Activated B cell treated with CpG ODN at 0.5 μM for 24 hours (primary cell): ENCODE results near the gene RMI2. TPM values are rescaled to one million over a fixed set of nuclear protein-coding genes. Genes with fewer than 3 reads are reported as not detected.

Experiments
- ATAC-seq: fragments of 200-7000 bp; cut with Tn5 transposase; one replicate; pipeline ENCODE4 v1.10.0; 2021; ENCODE audit warnings: low read depth, mild to moderate bottlenecking, moderate library complexity
- CTCF ChIA-PET: fragments of 350-600 bp; sonication (Branson Sonifier 250); formaldehyde crosslinking; loops from one replicate; lab custom pipeline; 2021; ENCODE audit warnings: antibody characterized with exemption; lab: Charles Lee
- POLR2A ChIA-PET: fragments of 350-600 bp; sonication (Branson Sonifier 250); formaldehyde crosslinking; loops from one replicate; lab custom pipeline; 2021; ENCODE audit warnings: antibody characterized with exemption; lab: Charles Lee
- DNase-seq: peaks from one replicate; pipeline ENCODE4 v3.0.0; 2022
- H3K27ac Mint-ChIP-seq: one replicate; pipeline ENCODE4 v1.8.0; 2020; ENCODE audit warnings: mixed read lengths
- H3K27me3 Mint-ChIP-seq: one replicate; pipeline ENCODE4 v1.8.0; 2021; ENCODE audit warnings: mixed read lengths
- H3K36me3 Mint-ChIP-seq: one replicate; pipeline ENCODE4 v1.8.0; 2021; ENCODE audit warnings: low read depth, mixed read lengths
- H3K4me1 Mint-ChIP-seq: one replicate; pipeline ENCODE4 v1.8.0; 2021; ENCODE audit warnings: mixed read lengths
- H3K4me3 Mint-ChIP-seq: one replicate; pipeline ENCODE4 v1.8.0; 2020; ENCODE audit warnings: mild to moderate bottlenecking, mixed read lengths
- H3K9me3 Mint-ChIP-seq: one replicate; pipeline ENCODE4 v1.8.0; 2020; ENCODE audit warnings: mixed read lengths
- CTCF ChIP-seq: fragments of 200-600 bp; IDR thresholded peaks from one replicate; pipeline ENCODE4 v1.8.0; 2022; ENCODE audit warnings: antibody characterized with exemption, mild to moderate bottlenecking
- intact Hi-C: fragments of 100-400 bp; cut with micrococcal nuclease; formaldehyde crosslinking; loops from one replicate; pipeline ENCODE4 v1.15.1; 2024
- total RNA-seq: library from RNA; stranded (reverse); gene quantifications from 2 replicates; pipeline ENCODE4 v1.2.3, GENCODE V29; 2022

The RMI2 gene
- total RNA-seq, 1 donor from 2014 or later: 8.1 TPM

DNA sequence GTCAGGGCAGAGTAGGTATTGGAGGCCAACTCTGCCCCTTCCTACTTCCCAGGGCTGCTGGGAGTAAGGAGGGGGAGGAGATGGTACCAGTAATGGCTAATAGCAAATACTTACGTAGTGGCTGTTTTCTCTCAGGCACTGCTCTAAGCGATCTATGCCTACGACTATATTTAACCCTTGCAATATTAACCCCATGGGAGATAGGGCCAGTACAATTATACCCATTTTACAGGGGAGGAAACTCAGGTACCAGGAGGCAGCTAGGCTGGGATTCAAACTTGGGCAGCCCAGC lies 50.6 kb downstream of the RMI2 start:
- no peak for DNase-seq
- POLR2A ChIA-PET: interaction anchor here (0.7 to 1.1 kb wide), 3 partner anchors 11 to 432 kb away, joined by 3 to 7 read pairs (median 5); partner anchors contain the start of gene SOCS1
- CTCF ChIA-PET: interaction anchor here (0.6 to 2.1 kb wide), 20 partner anchors 9 to 432 kb away, joined by 3 to 12 read pairs (median 4); partner anchors contain the start of genes SOCS1 and ZC3H7A

DNA sequence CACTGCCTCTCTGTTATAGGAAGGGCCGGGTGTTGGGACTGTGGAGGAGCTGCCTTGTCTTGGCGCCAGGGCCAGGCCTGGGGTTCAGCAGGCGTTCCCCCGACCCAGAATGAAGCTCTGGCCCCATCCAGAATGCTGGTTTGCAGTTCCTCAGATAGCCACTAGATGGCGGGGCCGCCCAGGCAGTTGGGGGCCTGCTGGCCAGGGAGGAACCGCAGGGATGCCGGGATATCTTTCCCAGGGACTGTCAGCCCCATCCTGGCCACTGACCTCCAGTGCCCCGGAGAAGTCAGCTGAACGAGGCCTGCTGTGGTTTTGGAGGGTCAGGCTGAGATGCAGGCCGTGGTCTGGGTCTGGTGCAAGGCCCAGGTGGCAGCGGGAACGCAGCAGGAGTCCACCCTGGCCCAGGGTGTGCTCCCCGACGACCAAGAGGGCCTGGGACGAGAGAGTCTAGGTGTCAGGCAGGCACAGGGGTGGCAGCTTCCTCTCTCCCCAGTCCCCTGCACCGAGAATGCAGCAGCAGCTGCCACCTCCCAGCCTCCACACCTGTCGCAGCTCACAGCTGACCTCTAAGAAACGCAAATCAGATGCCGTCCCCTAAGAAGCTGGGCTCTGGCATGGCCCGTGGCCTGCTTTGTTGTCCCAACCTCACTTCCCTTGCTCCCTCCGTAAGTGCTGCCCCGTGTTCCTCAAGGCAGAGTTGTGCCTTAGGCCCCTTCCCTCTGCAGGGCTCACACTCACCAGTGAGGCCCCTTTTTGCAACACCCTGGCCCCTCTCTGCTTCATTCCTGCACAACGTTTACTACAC lies 51.2 kb downstream of the RMI2 start:
- ChIA-PET CTCF (interaction anchor here (0.6 to 2.1 kb wide), 21 partner anchors 8 to 432 kb away, joined by 3 to 12 read pairs (median 4); partner anchors contain the start of genes SOCS1 and ZC3H7A), POLR2A (interaction anchor here (0.7 to 1.1 kb wide), 3 partner anchors 10 to 432 kb away, joined by 3 to 7 read pairs (median 5); partner anchors contain the start of gene SOCS1)
- DNase-seq (peak; percentile 63), ATAC-seq (peak; percentile 81)
- H3K27ac Mint-ChIP-seq: no peak overlapping the region
- no peaks in the 10 kb centered on the region for H3K9me3 Mint-ChIP-seq
- peak; percentile 90 for TF ChIP-seq CTCF
- H3K36me3 Mint-ChIP-seq: no peaks in the 10 kb centered on the region
- H3K4me3 Mint-ChIP-seq: no peak overlapping the region
- peaks cover 4% of the 10 kb centered on the region for H3K4me1 Mint-ChIP-seq
- intact Hi-C loops: loop anchor here (1.0 to 10.0 kb wide), 4 partner anchors 58 to 432 kb away; no protein-coding TSS in a partner anchor
- H3K27me3 Mint-ChIP-seq: no peaks in the 10 kb centered on the region

More for the DNA sequence above, 50.6 kb downstream of the RMI2 start:
- no peak overlapping the region for H3K4me3 Mint-ChIP-seq
- no peak for ATAC-seq
- H3K4me1 Mint-ChIP-seq: peaks cover 4% of the 10 kb centered on the region
- no peak overlapping the region for H3K27ac Mint-ChIP-seq
- H3K27me3 Mint-ChIP-seq: no peaks in the 10 kb centered on the region
- H3K36me3 Mint-ChIP-seq: no peaks in the 10 kb centered on the region
- intact Hi-C loops: loop anchor here (1.0 to 10.0 kb wide), 4 partner anchors 59 to 431 kb away; no protein-coding TSS in a partner anchor
- no peaks in the 10 kb centered on the region for H3K9me3 Mint-ChIP-seq
- TF ChIP-seq CTCF: no peak

DNA sequence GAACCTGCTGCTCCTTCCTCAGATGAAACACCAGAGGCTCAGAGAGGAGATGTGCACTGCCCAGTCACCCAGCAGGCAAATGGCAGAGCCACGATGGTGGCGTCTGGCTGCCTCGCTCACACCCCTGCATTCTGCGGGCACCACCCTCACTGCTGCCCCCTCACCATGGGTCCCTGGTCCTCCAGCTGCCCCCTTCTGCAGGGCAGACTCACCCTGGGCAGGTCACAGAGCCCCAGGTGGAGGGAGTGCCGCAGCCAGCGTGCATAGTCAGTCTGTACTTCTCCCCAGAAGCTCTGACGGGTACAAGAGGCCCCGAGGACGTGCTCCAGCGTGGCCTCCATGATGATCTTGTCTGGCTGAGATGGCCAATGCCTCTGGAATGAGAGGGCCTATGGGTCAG lies 52.9 kb downstream of the RMI2 start:
- TF ChIP-seq CTCF: no peak
- Mint-ChIP-seq H3K4me3 (no peak overlapping the region), H3K9me3 (no peaks in the 10 kb centered on the region), H3K27ac (no peak overlapping the region), H3K27me3 (no peaks in the 10 kb centered on the region), H3K36me3 (no peaks in the 10 kb centered on the region), H3K4me1 (peaks cover 4% of the 10 kb centered on the region)
- intact Hi-C loops: loop anchor here (10.0 kb wide), 1 partner anchor 57 kb away; no protein-coding TSS in a partner anchor
- DNase-seq: no peak
- CTCF ChIA-PET: interaction anchor here (1.3 to 1.5 kb wide), 4 partner anchors 22 to 434 kb away, joined by 3 to 4 read pairs (median 4); no protein-coding TSS in a partner anchor
- POLR2A ChIA-PET: no interaction called here
- no peak for ATAC-seq

DNA sequence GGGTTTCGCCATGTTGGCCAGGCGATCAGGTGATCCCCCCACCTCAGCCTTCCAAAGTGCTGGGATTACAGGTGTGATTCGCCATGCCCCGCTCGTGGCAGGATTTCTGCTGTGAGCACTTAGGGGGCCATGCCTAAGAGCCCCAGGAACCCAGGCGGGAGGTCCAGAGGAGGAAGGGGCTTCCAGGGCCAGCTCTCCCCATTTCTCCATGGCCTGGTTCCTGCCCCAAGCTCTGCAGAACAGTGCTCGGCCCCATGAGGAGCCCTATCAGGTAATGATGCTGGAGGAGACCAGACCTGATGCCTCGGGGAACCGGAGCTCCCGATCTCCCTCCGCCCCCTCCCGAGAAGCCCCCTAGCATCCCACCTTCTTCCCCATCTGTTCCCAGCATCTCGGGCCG lies 53.6 kb downstream of the RMI2 start:
- no peak overlapping the region for H3K4me3 Mint-ChIP-seq
- DNase-seq (no peak), ATAC-seq (no peak)
- no peak for TF ChIP-seq CTCF
- ChIA-PET POLR2A (no interaction called here), CTCF (interaction anchor here (1.3 to 1.5 kb wide), 3 partner anchors 22 to 316 kb away, joined by 3 to 4 read pairs (median 4); no protein-coding TSS in a partner anchor)
- no peaks in the 10 kb centered on the region for H3K36me3 Mint-ChIP-seq
- intact Hi-C loops: loop anchor here (10.0 kb wide), 1 partner anchor 56 kb away; no protein-coding TSS in a partner anchor
- H3K27ac Mint-ChIP-seq: no peak overlapping the region
- H3K9me3 Mint-ChIP-seq: no peaks in the 10 kb centered on the region
- peaks cover 4% of the 10 kb centered on the region for H3K4me1 Mint-ChIP-seq
- H3K27me3 Mint-ChIP-seq: no peaks in the 10 kb centered on the region
